Adrenal gland (tissue), 12 donors: ENCODE data around the gene ARL15. TPM values are rescaled to one million over a fixed set of nuclear protein-coding genes. Genes with fewer than 3 reads are reported as not detected.

Source experiments
- DNase-seq, 7 donors: peaks; one replicate each; pipeline ENCODE4 v3.0.0-alpha.2; 2019 to 2020
- H3K27ac ChIP-seq, 5 donors: fragments of 200-600 bp; sonication (generic) in 4 of 5; 1 replicate in 3 of 5; 2 replicates in 2 of 5; pipeline versions ENCODE4 v1.5.1 to v1.8.0; 2016 to 2020; ENCODE audit warnings: mild to moderate bottlenecking in 1 of 5
- H3K27me3 ChIP-seq: fragments of 200-600 bp; 2 replicates; pipeline ENCODE4 v1.8.0; 2021
- H3K36me3 ChIP-seq, 2 donors: fragments of 200-600 bp; replicated peaks in 1 of 2; 1 replicate in 1 of 2; 2 replicates in 1 of 2; pipeline versions ENCODE4 v1.5.1 to v1.8.0; 2018 to 2022
- H3K4me1 ChIP-seq, 2 donors: fragments of 200-600 bp; replicated peaks in 1 of 2; 1 replicate in 1 of 2; 2 replicates in 1 of 2; pipeline versions ENCODE4 v1.5.1 to v1.8.0; 2018 to 2021
- H3K4me3 ChIP-seq, 4 donors: fragments of 200-600 bp; sonication (generic) in 3 of 4; one replicate each; pipeline ENCODE4 v1.5.1; 2016 to 2018
- H3K9me3 ChIP-seq, 3 donors: fragments of 200-600 bp; sonication (generic) in 1 of 3; replicated peaks in 1 of 3; 1 replicate in 2 of 3; 2 replicates in 1 of 3; pipeline versions ENCODE4 v1.5.1 to v1.8.0; 2016 to 2021
- CTCF ChIP-seq, 6 experiments: fragments of 450-650 bp in 4 of 6; fragments of 200-600 bp in 2 of 6; sonication (generic) in 1 of 6; IDR thresholded peaks; 1 replicate in 5 of 6; 2 replicates in 1 of 6; pipeline versions ENCODE4 v1.5.1 to v1.8.0; 2016 to 2021; ENCODE audit warnings: antibody characterized with exemption in 6 of 6, mild to moderate bottlenecking in 2 of 6, moderate library complexity in 1 of 6
- POLR2A ChIP-seq, 2 donors: fragments of 450-650 bp; IDR thresholded peaks; one replicate each; pipeline ENCODE4 v1.6.1; 2017; ENCODE audit warnings: antibody characterized with exemption in 2 of 2, mild to moderate bottlenecking in 2 of 2, moderate library complexity in 1 of 2
- WGBS, 4 donors: extraction: QIAGEN DNeasy Blood & Tissue Kit in 2 of 4; methylation state at CpG; one replicate each; pipeline versions ENCODE4 v1.1.5 to v1.1.7; 2013 to 2017; 5-methylcytosine and 5-hydroxymethylcytosine counted together
- intact Hi-C, 2 donors: fragments of 100-400 bp; cut with DNase I; formaldehyde crosslinking; loops; one replicate each; pipeline versions ENCODE4 v1.14.1 to v1.15.0; 2022 to 2023
- polyA plus RNA-seq, 3 donors: library from polyadenylated mRNA; stranded (reverse); fragments of 200-250 nt in 2 of 3; fragments of 350-450 nt in 1 of 3; fragmentation: Illumina TruSeq in 1 of 3; extraction: RNeasy Lipid Tissue Mini Kit (QIAGEN cat#74804) in 1 of 3; gene quantifications; one replicate each; pipeline ENCODE4 v1.2.3, GENCODE V29; 2013 to 2014
- total RNA-seq, 9 donors: library from RNA; depleted of rRNA in 4 of 9; stranded (reverse); fragments of >200 nt in 4 of 9; fragments of 120-200 nt in 1 of 9; fragmentation: NEBNext Ultra II Directional in 1 of 9; extraction: Animal tissue kit (Norgen Biotek cat#: 25700) in 1 of 9; gene quantifications; one replicate each; pipeline versions ENCODE4 v1.1.0 to v1.2.4, GENCODE V29; 2013 to 2023
- donor health status: healthy with polysubstance abuse.
- donor health status: Bipolar disorder and iron deficiency.
- donor health status: DM: yes; HTN: yes; CAD: no.
- donor health status: DM: no; HTN: no; CAD: no.
- donor health status: DM: no; HTN: no; CAD: no.
- donor health status: DM: yes; HTN: yes; CAD: no.

Gene ARL15
- total and polyA plus RNA-seq, 12 donors = 12.1 to 85.6 (median 38.9) TPM

GRCh38 chr5:54296386-54296785 lies 14.0 kb downstream of the ARL15 start:
- 68 to 85% (median 72%) methylated on average over 1 to 2 of the region's 2 CpGs for WGBS, 4 donors
- Histone ChIP-seq H3K9me3 (no peaks in the 10 kb centered on the region), H3K27ac (peak overlapping the region in 1 of 5 donors; percentile 56), H3K4me1 (peaks cover 21 to 28% of the 10 kb centered on the region in 2 donors), H3K27me3 (no peaks in the 10 kb centered on the region), H3K36me3 (no peaks in the 10 kb centered on the region), H3K4me3 (no peak overlapping the region)
- intact Hi-C loops = no loop called here
- no peak for DNase-seq
- TF ChIP-seq POLR2A (IDR thresholded peaks at IDR 0.05) (no peak), CTCF (IDR thresholded peaks at IDR 0.05) (no peak)

GRCh38 chr5:54295651-54296276 lies 14.6 kb downstream of the ARL15 start:
- no peak for TF ChIP-seq POLR2A (IDR thresholded peaks at IDR 0.05)
- no peak for TF ChIP-seq CTCF (IDR thresholded peaks at IDR 0.05)
- no peaks in the 10 kb centered on the region for H3K27me3 ChIP-seq
- no peaks in the 10 kb centered on the region for H3K9me3 ChIP-seq
- DNase-seq = peak in 1 of 7 donors; percentile 11
- H3K4me1 ChIP-seq = peaks cover 15 to 23% of the 10 kb centered on the region in 2 donors
- intact Hi-C loops = no loop called here
- H3K27ac ChIP-seq = peak overlapping the region in 2 of 5 donors; percentile 30 to 56
- WGBS, 4 donors = 37 to 48% (median 40%) methylated on average over 8 of the region's 8 CpGs
- H3K36me3 ChIP-seq = no peaks in the 10 kb centered on the region
- H3K4me3 ChIP-seq = peak overlapping the region in 1 of 4 donors; percentile 13

GRCh38 chr5:54294097-54294667 lies 16.2 kb downstream of the ARL15 start:
- intact Hi-C loops = no loop called here
- H3K27ac ChIP-seq = no peak overlapping the region
- peaks cover 14 to 20% of the 10 kb centered on the region in 2 donors for H3K4me1 ChIP-seq
- WGBS, 4 donors = 72 to 86% (median 76%) methylated on average over 5 of the region's 5 CpGs
- TF ChIP-seq POLR2A (IDR thresholded peaks at IDR 0.05) (no peak), CTCF (IDR thresholded peaks at IDR 0.05) (no peak)
- H3K27me3 ChIP-seq = no peaks in the 10 kb centered on the region
- DNase-seq = no peak
- H3K4me3 ChIP-seq = no peak overlapping the region
- no peaks in the 10 kb centered on the region for H3K9me3 ChIP-seq
- H3K36me3 ChIP-seq = no peaks in the 10 kb centered on the region

- 93 to 97% (median 95%) methylated on average over 1 of the region's 1 CpG for WGBS, 4 donors
- intact Hi-C loops = no loop called here
- no peak overlapping the region for H3K27ac ChIP-seq
Observed at GRCh38 chr5:54292866-54293265, 17.5 kb downstream of the ARL15 start.

More at GRCh38 chr5:54292866-54293265, 17.5 kb downstream of the ARL15 start:
- no peaks in the 10 kb centered on the region for H3K27me3 ChIP-seq
- no peak for TF ChIP-seq CTCF (IDR thresholded peaks at IDR 0.05)
- no peak for TF ChIP-seq POLR2A (IDR thresholded peaks at IDR 0.05)
- peaks cover 14 to 20% of the 10 kb centered on the region in 2 donors for H3K4me1 ChIP-seq
- no peaks in the 10 kb centered on the region for H3K9me3 ChIP-seq
- DNase-seq = no peak
- no peak overlapping the region for H3K4me3 ChIP-seq
- H3K36me3 ChIP-seq = no peaks in the 10 kb centered on the region
